Smooth muscle cell (in vitro differentiated cells): ENCODE results near the gene MSH4. TPM values are rescaled to one million over a fixed set of nuclear protein-coding genes. Genes with fewer than 3 reads are reported as not detected.

Experiments
- DNase-seq: peaks from one replicate; lab custom pipeline; 2025; ENCODE audit not compliant: unreplicated experiment; lab: John Stamatoyannopoulos, UW
- H2AFZ ChIP-seq: fragments of 200-600 bp; sonication (generic); 2 replicates; pipeline ENCODE4 v1.6.0; 2016; ENCODE audit warnings: antibody characterized with exemption, low read depth, mild to moderate bottlenecking
- H3F3A ChIP-seq: fragments of 200-600 bp; sonication (generic); 2 replicates; pipeline ENCODE4 v1.6.0; 2017; ENCODE audit warnings: antibody characterized with exemption, low read depth
- H3K27ac ChIP-seq: fragments of 200-600 bp; sonication (generic); 2 replicates; pipeline ENCODE4 v1.5.1; 2016; ENCODE audit warnings: low read depth, mild to moderate bottlenecking
- H3K27me3 ChIP-seq: fragments of 200-600 bp; sonication (generic); 2 replicates; pipeline ENCODE4 v1.6.1; 2016; ENCODE audit warnings: low read depth, mild to moderate bottlenecking
- H3K36me3 ChIP-seq: fragments of 200-600 bp; sonication (generic); 2 replicates; pipeline ENCODE4 v1.5.1; 2016; ENCODE audit warnings: low read depth
- H3K4me1 ChIP-seq: fragments of 200-600 bp; sonication (generic); 2 replicates; pipeline ENCODE4 v1.5.1; 2016; ENCODE audit warnings: low read depth
- H3K4me2 ChIP-seq: fragments of 200-600 bp; sonication (generic); 2 replicates; pipeline ENCODE4 v1.6.0; 2016; ENCODE audit warnings: mild to moderate bottlenecking
- H3K4me3 ChIP-seq: fragments of 200-600 bp; sonication (generic); 2 replicates; pipeline ENCODE4 v1.5.1; 2016; ENCODE audit warnings: mild to moderate bottlenecking
- H3K79me2 ChIP-seq: fragments of 200-600 bp; sonication (generic); 2 replicates; pipeline ENCODE4 v1.6.0; 2016; ENCODE audit warnings: low read depth, mild to moderate bottlenecking
- H3K9ac ChIP-seq: fragments of 200-600 bp; sonication (generic); 2 replicates; pipeline ENCODE4 v1.6.0; 2016; ENCODE audit warnings: low read depth
- H3K9me3 ChIP-seq: fragments of 200-600 bp; sonication (generic); replicated peaks from 2 replicates; pipeline ENCODE4 v1.5.1; 2016; ENCODE audit warnings: low read depth
- H4K20me1 ChIP-seq: fragments of 200-600 bp; sonication (generic); 2 replicates; pipeline ENCODE4 v1.6.0; 2016; ENCODE audit warnings: low read depth
- WGBS: methylation state at CpG from one replicate; pipeline ENCODE4 v1.1.7; 2016; ENCODE audit warnings: low lambda C conversion rate; 5-methylcytosine and 5-hydroxymethylcytosine counted together
- polyA plus RNA-seq: library from polyadenylated mRNA; unstranded; fragments of >200 nt; fragmentation: Nextera tagmentation; extraction: Ambion mirVana; gene quantifications from 2 replicates; pipeline ENCODE4 v1.2.1, GENCODE V29; 2016
- total RNA-seq: library from RNA; depleted of rRNA; stranded (reverse); fragments of >200 nt; gene quantifications from 2 replicates; pipeline ENCODE4 v1.2.3, GENCODE V29; 2014
- TF ChIP-seq, protein P1 (sequence below): fragments of 200-600 bp; sonication (generic); IDR thresholded peaks from 2 replicates; pipeline ENCODE4 v1.5.1; 2017; ENCODE audit warnings: borderline replicate concordance, mild to moderate bottlenecking, antibody characterized with exemption; ENCODE audit not compliant: insufficient read depth, poor library complexity, severe bottlenecking

The MSH4 gene
- total and polyA plus RNA-seq, 2 experiments from 2014 or later = not detected

DNA sequence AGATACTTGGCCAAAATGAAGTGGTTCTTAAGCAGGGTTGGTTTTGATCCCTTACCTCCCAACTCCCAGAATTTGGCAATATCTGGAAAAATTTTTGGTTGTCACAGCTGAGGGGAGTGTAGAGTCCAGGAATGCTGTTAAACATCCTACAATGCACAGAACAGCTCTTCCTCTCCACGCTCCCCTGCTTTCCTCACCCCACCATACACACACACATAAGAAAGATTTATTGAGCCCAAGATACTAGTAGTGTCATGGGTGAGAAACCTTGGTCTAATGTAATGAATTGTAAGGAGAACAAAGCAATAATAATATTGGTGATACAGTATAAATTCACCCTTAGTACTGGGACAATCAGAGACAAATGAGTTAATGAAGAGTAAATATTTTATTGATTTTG lies 87.8 kb downstream of the MSH4 start:
- Histone ChIP-seq H3K36me3 (no peaks in the 10 kb centered on the region), H3K9ac (no peak overlapping the region), H3K79me2 (no peaks in the 10 kb centered on the region), H3K4me1 (no peaks in the 10 kb centered on the region), H3K4me2 (no peak overlapping the region), H3K4me3 (no peak overlapping the region), H2AFZ (no peak overlapping the region), H3K27me3 (peaks cover 5% of the 10 kb centered on the region), H3K9me3 (no peaks in the 10 kb centered on the region), H3F3A (no peaks in the 10 kb centered on the region), H4K20me1 (no peaks in the 10 kb centered on the region), H3K27ac (no peak overlapping the region)
- DNase-seq = no peak
- TF ChIP-seq, protein P1, sequence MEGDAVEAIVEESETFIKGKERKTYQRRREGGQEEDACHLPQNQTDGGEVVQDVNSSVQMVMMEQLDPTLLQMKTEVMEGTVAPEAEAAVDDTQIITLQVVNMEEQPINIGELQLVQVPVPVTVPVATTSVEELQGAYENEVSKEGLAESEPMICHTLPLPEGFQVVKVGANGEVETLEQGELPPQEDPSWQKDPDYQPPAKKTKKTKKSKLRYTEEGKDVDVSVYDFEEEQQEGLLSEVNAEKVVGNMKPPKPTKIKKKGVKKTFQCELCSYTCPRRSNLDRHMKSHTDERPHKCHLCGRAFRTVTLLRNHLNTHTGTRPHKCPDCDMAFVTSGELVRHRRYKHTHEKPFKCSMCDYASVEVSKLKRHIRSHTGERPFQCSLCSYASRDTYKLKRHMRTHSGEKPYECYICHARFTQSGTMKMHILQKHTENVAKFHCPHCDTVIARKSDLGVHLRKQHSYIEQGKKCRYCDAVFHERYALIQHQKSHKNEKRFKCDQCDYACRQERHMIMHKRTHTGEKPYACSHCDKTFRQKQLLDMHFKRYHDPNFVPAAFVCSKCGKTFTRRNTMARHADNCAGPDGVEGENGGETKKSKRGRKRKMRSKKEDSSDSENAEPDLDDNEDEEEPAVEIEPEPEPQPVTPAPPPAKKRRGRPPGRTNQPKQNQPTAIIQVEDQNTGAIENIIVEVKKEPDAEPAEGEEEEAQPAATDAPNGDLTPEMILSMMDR = no peak
- WGBS = 96% methylated on average over 1 of the region's 1 CpG

DNA sequence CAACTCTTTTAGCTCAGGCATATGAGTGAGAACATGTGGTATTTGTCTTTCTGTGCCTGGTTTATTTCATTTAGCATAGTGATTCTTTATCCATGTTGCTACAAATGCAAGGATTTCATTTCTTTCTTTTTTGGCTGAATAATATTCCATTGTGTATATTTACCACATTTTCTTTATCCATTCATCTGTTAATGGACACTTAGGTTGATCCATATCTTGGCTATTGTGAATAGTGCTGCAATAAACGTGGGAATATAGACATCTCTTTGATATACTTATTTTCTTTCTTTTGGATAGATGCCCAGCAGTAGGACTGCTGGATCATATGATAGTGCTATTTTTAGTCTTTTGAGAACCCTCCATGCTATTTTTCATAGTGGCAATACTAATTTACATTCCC lies 104.7 kb downstream of the MSH4 start:
- Histone ChIP-seq H3K27ac (no peak overlapping the region), H3K79me2 (no peaks in the 10 kb centered on the region), H3K4me3 (no peak overlapping the region), H3K4me2 (no peak overlapping the region), H4K20me1 (no peaks in the 10 kb centered on the region), H3F3A (no peaks in the 10 kb centered on the region), H3K27me3 (no peaks in the 10 kb centered on the region), H3K4me1 (no peaks in the 10 kb centered on the region), H2AFZ (no peak overlapping the region), H3K9ac (no peak overlapping the region), H3K36me3 (no peaks in the 10 kb centered on the region), H3K9me3 (no peaks in the 10 kb centered on the region)
- WGBS = 93% methylated on average over 1 of the region's 1 CpG
- TF ChIP-seq, protein P1 = no peak
- DNase-seq = no peak

DNA sequence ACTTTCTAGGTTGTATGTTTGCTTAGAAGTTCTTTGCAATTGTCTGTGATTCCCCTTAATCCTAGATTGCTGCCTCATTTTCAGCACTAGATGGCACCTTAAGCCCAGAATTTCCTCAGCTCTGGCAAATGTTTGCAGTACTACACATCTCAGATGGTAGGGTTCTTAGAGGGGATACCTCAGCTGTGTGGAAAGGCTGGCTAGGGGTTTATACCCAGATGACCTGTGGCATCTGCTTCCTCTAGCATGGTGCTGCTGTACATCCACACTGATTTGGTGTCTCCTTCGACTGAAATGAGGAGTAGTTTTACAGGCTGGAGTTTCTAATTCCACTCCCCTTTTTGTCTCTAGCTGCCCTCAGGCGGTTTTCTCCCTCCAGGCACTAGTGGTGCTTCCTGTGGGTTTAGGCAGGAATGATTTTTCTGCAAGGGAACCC lies 112.1 kb downstream of the MSH4 start:
- Histone ChIP-seq H3K27ac (no peak overlapping the region), H3K36me3 (no peaks in the 10 kb centered on the region), H3K4me1 (no peaks in the 10 kb centered on the region), H3K9ac (no peak overlapping the region), H4K20me1 (no peaks in the 10 kb centered on the region), H3K27me3 (no peaks in the 10 kb centered on the region), H3F3A (no peaks in the 10 kb centered on the region), H3K9me3 (no peaks in the 10 kb centered on the region), H3K79me2 (no peaks in the 10 kb centered on the region), H3K4me3 (no peak overlapping the region), H3K4me2 (no peak overlapping the region), H2AFZ (peak overlapping the region; percentile 15)
- WGBS = 40% methylated on average over 2 of the region's 2 CpGs
- DNase-seq = no peak
- TF ChIP-seq, protein P1 = peak; percentile 62

DNA sequence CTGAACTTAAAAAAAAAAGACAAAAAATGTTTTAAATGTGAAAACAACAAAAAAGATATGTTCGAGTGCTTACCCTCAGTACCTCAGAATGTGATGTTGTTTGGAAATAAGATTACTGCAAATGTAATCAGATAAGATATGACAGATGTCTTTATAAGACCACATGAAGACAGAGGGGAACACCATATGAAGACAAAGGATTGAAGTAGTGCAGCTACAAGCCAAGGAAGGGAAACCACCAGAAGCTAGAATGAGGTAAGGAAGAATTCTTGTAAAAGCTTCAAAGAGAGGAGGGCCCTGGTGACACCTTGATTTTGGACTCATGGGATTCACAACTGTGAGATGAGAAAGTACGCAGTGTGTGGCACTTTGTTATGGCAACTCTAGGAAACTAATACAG lies 120.2 kb downstream of the MSH4 start:
- Histone ChIP-seq H3F3A (no peaks in the 10 kb centered on the region), H3K4me1 (no peaks in the 10 kb centered on the region), H3K9me3 (no peaks in the 10 kb centered on the region), H3K36me3 (no peaks in the 10 kb centered on the region), H2AFZ (no peak overlapping the region), H3K27me3 (no peaks in the 10 kb centered on the region), H3K79me2 (no peaks in the 10 kb centered on the region), H4K20me1 (no peaks in the 10 kb centered on the region), H3K4me2 (no peak overlapping the region), H3K9ac (no peak overlapping the region), H3K27ac (no peak overlapping the region), H3K4me3 (no peak overlapping the region)
- WGBS = 96% methylated on average over 2 of the region's 2 CpGs
- TF ChIP-seq, protein P1 = no peak
- no peak for DNase-seq
